Thyroid gland (tissue), 4 donors: ENCODE measurements around the gene FHOD3.

Experiments used
- CTCF ChIP-seq, 6 experiments: fragments of 200-600 bp in 3 of 6; fragments of 450-650 bp in 3 of 6; sonication (generic) in 3 of 6; IDR thresholded peaks; one replicate each; pipeline ENCODE4 v1.5.1; 2016 to 2019; ENCODE audit warnings: antibody characterized with exemption in 6 of 6, mild to moderate bottlenecking in 2 of 6, inconsistent platforms in 1 of 6, moderate library complexity in 1 of 6
- POLR2A ChIP-seq, 2 donors: fragments of 450-650 bp; IDR thresholded peaks; one replicate each; pipeline ENCODE4 v1.6.1; 2017; ENCODE audit warnings: antibody characterized with exemption in 2 of 2, mild to moderate bottlenecking in 2 of 2, moderate library complexity in 1 of 2

GRCh38 chr18:36697905-36698304 is 400.4 kb downstream of the FHOD3 start:
- TF ChIP-seq CTCF (IDR thresholded peaks at IDR 0.05) (no peak), POLR2A (IDR thresholded peaks at IDR 0.05) (no peak)
